Measurements from ENCODE around the gene C1QL2. TPM values are rescaled to one million over a fixed set of nuclear protein-coding genes. Genes with fewer than 3 reads are reported as not detected.

The C1QL2 gene
- total RNA-seq, 1 donor from 2014 or later, result not detected

GRCh38 chr2:119154076-119154475, 4.5 kb downstream of the C1QL2 start:
- TF ChIP-seq, protein P1, sequence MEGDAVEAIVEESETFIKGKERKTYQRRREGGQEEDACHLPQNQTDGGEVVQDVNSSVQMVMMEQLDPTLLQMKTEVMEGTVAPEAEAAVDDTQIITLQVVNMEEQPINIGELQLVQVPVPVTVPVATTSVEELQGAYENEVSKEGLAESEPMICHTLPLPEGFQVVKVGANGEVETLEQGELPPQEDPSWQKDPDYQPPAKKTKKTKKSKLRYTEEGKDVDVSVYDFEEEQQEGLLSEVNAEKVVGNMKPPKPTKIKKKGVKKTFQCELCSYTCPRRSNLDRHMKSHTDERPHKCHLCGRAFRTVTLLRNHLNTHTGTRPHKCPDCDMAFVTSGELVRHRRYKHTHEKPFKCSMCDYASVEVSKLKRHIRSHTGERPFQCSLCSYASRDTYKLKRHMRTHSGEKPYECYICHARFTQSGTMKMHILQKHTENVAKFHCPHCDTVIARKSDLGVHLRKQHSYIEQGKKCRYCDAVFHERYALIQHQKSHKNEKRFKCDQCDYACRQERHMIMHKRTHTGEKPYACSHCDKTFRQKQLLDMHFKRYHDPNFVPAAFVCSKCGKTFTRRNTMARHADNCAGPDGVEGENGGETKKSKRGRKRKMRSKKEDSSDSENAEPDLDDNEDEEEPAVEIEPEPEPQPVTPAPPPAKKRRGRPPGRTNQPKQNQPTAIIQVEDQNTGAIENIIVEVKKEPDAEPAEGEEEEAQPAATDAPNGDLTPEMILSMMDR (IDR thresholded peaks at IDR 0.05; ENCODE audit: borderline replicate concordance), result no peak
- H3K4me1 ChIP-seq, result peaks cover 21% of the 10 kb centered on the region
- H3K4me3 ChIP-seq, result no peak overlapping the region
- H3K27ac ChIP-seq (replicated peaks), result no peak overlapping the region
- peaks cover 100% of the 10 kb centered on the region for H3K27me3 ChIP-seq (ENCODE audit: low read depth)
- no peaks in the 10 kb centered on the region for H3K36me3 ChIP-seq
- intact Hi-C loops (cut with micrococcal nuclease), result no loop called here
- no peaks in the 10 kb centered on the region for H3K9me3 ChIP-seq (replicated peaks)
- DNase-seq, result no peak

DNA sequence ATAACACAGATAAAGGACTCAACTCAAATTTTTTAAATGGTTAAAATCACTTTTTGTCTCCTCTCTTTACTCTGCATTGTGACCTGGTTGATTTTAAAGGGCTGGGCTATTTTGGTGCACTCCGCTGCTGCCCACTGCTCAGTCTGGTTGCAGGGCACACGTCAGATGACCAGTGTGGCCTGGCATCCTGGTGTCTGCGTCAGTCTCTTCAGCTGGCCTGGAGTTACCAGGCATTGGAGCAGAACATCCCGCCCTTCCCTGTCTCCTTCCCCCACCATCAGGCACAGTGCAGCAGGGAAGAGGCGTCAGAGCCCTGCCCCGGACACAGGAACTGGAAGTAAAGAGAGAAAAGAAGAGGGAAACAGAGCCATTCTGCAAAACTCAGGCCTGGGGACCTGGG, 8.9 kb downstream of the C1QL2 start:
- TF ChIP-seq, protein P1 (IDR thresholded peaks at IDR 0.05; ENCODE audit: borderline replicate concordance), result no peak
- DNase-seq, result no peak
- Histone ChIP-seq H3K27me3 (ENCODE audit: low read depth) (peaks cover 98% of the 10 kb centered on the region), H3K4me1 (no peaks in the 10 kb centered on the region), H3K36me3 (no peaks in the 10 kb centered on the region), H3K4me3 (no peak overlapping the region), H3K9me3 (replicated peaks) (no peaks in the 10 kb centered on the region), H3K27ac (replicated peaks) (no peak overlapping the region)
- intact Hi-C loops (cut with micrococcal nuclease), result no loop called here

DNA sequence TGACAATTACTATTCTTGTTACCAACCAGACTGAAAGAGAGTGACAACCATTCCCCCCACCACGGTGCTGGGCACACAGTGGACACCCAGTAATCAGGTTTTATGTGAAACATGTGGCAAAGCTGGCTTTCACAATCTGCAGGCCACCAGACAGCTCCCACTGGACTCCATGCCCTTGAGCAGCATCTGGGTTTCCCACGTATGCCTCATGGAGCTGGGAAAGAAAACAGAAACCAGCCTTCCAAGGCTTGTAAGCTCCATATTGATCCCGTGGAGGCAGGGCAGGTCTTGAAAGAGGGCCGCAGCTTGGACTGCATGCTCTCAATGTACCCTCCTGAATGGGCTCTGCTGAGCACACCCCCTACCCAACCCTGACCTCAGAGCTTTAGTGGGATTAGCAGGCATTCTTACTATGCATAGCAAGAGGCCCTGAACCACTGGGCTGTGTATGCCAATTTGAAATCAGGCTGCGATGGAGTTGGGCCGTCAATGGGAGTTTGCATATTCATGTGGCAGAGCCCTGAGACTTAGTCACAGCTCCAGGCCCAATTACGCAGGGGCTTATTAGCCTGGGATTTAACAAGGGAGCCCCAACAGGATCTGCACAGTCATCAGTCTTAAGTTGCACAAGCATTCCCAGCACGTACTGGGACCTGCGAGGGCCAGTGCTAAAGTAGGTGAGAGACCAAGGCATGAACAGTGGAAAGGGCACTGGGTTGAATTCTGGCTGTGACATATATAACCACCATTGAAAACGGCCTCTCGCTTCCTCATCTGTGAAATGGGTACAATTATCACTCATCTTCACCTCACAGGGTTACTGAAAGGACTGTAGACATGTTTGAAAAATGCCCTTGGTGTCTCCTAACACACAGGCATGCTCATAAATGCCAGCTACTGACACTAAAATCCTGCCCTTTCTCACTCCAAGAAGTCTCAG, 10.5 kb downstream of the C1QL2 start:
- Histone ChIP-seq H3K4me1 (no peaks in the 10 kb centered on the region), H3K9me3 (replicated peaks) (no peaks in the 10 kb centered on the region), H3K36me3 (no peaks in the 10 kb centered on the region), H3K27me3 (ENCODE audit: low read depth) (peaks cover 91% of the 10 kb centered on the region), H3K4me3 (no peak overlapping the region), H3K27ac (replicated peaks) (no peak overlapping the region)
- intact Hi-C loops (cut with micrococcal nuclease), result no loop called here
- DNase-seq, result no peak
- TF ChIP-seq, protein P1 (IDR thresholded peaks at IDR 0.05; ENCODE audit: borderline replicate concordance), result no peak

GRCh38 chr2:119144806-119145205, 13.7 kb downstream of the C1QL2 start:
- no peaks in the 10 kb centered on the region for H3K9me3 ChIP-seq (replicated peaks)
- H3K4me1 ChIP-seq, result no peaks in the 10 kb centered on the region
- H3K27ac ChIP-seq (replicated peaks), result no peak overlapping the region
- H3K36me3 ChIP-seq, result no peaks in the 10 kb centered on the region
- no peak for DNase-seq
- TF ChIP-seq, protein P1 (IDR thresholded peaks at IDR 0.05; ENCODE audit: borderline replicate concordance), result no peak
- intact Hi-C loops (cut with micrococcal nuclease), result no loop called here
- no peak overlapping the region for H3K4me3 ChIP-seq
- peaks cover 62% of the 10 kb centered on the region for H3K27me3 ChIP-seq (ENCODE audit: low read depth)

- intact Hi-C loops (cut with micrococcal nuclease), result no loop called here
- Histone ChIP-seq H3K27me3 (ENCODE audit: low read depth) (peaks cover 59% of the 10 kb centered on the region), H3K36me3 (no peaks in the 10 kb centered on the region), H3K9me3 (replicated peaks) (no peaks in the 10 kb centered on the region), H3K27ac (replicated peaks) (no peak overlapping the region), H3K4me1 (no peaks in the 10 kb centered on the region), H3K4me3 (no peak overlapping the region)
- TF ChIP-seq, protein P1 (IDR thresholded peaks at IDR 0.05; ENCODE audit: borderline replicate concordance), result no peak
- no peak for DNase-seq
Measured at GRCh38 chr2:119142824-119143223, 15.7 kb downstream of the C1QL2 start.

Measured in left ventricle myocardium inferior (tissue), 1 donor.